ENCODE measurements around the gene LRBA. TPM values are rescaled to one million over a fixed set of nuclear protein-coding genes. Genes with fewer than 3 reads are reported as not detected.

LRBA gene
- total and polyA plus RNA-seq, 2 donors (not counting 1 experiment from before 2014, with no cell fraction given) = 16.4 to 36.7 TPM

DNA sequence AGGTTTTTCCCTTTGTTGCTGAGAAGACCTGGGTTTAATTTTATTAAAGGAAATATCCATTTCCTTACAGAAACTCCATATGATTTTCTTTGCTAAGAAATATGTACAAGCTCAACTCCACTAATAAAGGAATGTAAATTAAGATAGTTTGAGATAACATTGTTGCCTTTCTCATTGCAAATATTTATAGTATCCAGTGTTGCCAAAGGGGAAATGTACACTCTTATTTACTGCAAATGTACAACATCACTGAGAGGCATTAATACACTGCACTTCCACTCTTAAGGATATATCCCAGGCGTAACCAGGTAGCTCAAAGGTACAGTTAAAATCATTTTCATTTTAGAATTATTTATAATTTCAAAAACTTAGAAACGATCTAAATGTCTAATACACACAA, 7.5 kb upstream of the LRBA start:
- Histone ChIP-seq H3K9ac (ENCODE audit: insufficient read depth, low read length) (no peak overlapping the region), H3K4me1 (ENCODE audit: control insufficient read depth, extremely low read depth, insufficient read depth, low read length) (no peaks in the 10 kb centered on the region), H3K27ac (ENCODE audit: insufficient read depth, low read length) (no peak overlapping the region), H3K79me2 (ENCODE audit: control insufficient read depth, insufficient read depth, low read length) (no peaks in the 10 kb centered on the region), H4K20me1 (ENCODE audit: control insufficient read depth, extremely low read depth, insufficient read depth, low read length) (no peaks in the 10 kb centered on the region), H2AFZ (ENCODE audit: low read length) (no peak overlapping the region), H3K4me2 (ENCODE audit: extremely low read depth, insufficient read depth, low read length) (no peak overlapping the region), H3K36me3 (ENCODE audit: control insufficient read depth, insufficient read depth, low read length) (no peaks in the 10 kb centered on the region), H3K4me3 (replicated peaks in 1 of 4; ENCODE audit: control extremely low read depth in 1 of 4, insufficient read depth in 1 of 4, low read depth in 3 of 4, low read length in 4 of 4) (no peak overlapping the region), H3K27me3 (ENCODE audit: control insufficient read depth, insufficient read depth, low read length) (peaks cover 3% of the 10 kb centered on the region), H3K9me3 (ENCODE audit: control insufficient read depth, insufficient read depth, low read depth, low read length) (no peaks in the 10 kb centered on the region)
- DNase-seq (ENCODE audit: low read depth in 2 of 2) = no peak
- TF ChIP-seq, protein P1, sequence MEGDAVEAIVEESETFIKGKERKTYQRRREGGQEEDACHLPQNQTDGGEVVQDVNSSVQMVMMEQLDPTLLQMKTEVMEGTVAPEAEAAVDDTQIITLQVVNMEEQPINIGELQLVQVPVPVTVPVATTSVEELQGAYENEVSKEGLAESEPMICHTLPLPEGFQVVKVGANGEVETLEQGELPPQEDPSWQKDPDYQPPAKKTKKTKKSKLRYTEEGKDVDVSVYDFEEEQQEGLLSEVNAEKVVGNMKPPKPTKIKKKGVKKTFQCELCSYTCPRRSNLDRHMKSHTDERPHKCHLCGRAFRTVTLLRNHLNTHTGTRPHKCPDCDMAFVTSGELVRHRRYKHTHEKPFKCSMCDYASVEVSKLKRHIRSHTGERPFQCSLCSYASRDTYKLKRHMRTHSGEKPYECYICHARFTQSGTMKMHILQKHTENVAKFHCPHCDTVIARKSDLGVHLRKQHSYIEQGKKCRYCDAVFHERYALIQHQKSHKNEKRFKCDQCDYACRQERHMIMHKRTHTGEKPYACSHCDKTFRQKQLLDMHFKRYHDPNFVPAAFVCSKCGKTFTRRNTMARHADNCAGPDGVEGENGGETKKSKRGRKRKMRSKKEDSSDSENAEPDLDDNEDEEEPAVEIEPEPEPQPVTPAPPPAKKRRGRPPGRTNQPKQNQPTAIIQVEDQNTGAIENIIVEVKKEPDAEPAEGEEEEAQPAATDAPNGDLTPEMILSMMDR (conservative IDR thresholded peaks at IDR 0.05 in 1 of 2, IDR thresholded peaks at IDR 0.05 in 1 of 2; ENCODE audit: low read depth in 1 of 2, low read length in 2 of 2) = no peak
- no peak for TF ChIP-seq EZH2 (IDR thresholded peaks at IDR 0.05; ENCODE audit: low read length, missing control alignments)

DNA sequence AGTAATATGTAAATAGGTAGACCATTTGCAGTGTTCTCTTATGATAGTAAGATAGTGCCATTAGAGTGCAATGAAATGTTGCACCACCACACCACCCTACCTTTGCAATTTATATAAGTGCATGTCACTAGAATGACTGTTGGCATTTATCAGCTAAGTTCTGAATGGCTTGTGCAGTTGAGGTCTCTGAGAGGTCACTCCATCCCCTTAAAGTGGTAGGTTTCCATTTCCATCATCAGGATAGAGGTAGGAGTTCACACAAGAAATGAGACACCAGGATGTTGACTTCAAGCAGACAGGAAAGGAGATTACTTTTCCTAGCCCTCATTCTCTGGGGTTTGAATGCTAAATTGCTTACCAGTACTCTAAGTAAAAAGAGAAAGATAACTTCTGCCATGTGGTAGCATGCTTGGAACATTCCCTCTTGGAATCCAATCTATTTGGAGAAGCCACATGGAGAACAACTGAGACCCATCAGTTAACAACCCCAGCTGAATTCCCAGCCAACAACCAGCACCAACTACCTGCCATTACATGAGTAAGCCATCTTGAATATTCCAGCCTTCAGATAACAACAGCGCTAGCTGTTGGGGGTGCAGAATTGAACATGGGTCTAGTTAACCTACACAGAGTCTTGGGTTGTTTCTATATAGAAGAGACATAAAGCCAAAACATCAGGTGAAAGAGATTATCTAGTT, 6.7 kb upstream of the LRBA start:
- H3K27ac ChIP-seq (ENCODE audit: insufficient read depth, low read length) = no peak overlapping the region
- H3K4me2 ChIP-seq (ENCODE audit: extremely low read depth, insufficient read depth, low read length) = no peak overlapping the region
- no peak for DNase-seq (ENCODE audit: low read depth in 2 of 2)
- no peak overlapping the region for H3K9ac ChIP-seq (ENCODE audit: insufficient read depth, low read length)
- H3K4me1 ChIP-seq (ENCODE audit: control insufficient read depth, extremely low read depth, insufficient read depth, low read length) = no peaks in the 10 kb centered on the region
- no peak overlapping the region for H3K4me3 ChIP-seq (replicated peaks in 1 of 4; ENCODE audit: control extremely low read depth in 1 of 4, insufficient read depth in 1 of 4, low read depth in 3 of 4, low read length in 4 of 4)
- H3K9me3 ChIP-seq (ENCODE audit: control insufficient read depth, insufficient read depth, low read depth, low read length) = no peaks in the 10 kb centered on the region
- H4K20me1 ChIP-seq (ENCODE audit: control insufficient read depth, extremely low read depth, insufficient read depth, low read length) = no peaks in the 10 kb centered on the region
- peaks cover 3% of the 10 kb centered on the region for H3K27me3 ChIP-seq (ENCODE audit: control insufficient read depth, insufficient read depth, low read length)
- H3K79me2 ChIP-seq (ENCODE audit: control insufficient read depth, insufficient read depth, low read length) = no peaks in the 10 kb centered on the region
- no peak for TF ChIP-seq EZH2 (IDR thresholded peaks at IDR 0.05; ENCODE audit: low read length, missing control alignments)
- TF ChIP-seq, protein P1 (conservative IDR thresholded peaks at IDR 0.05 in 1 of 2, IDR thresholded peaks at IDR 0.05 in 1 of 2; ENCODE audit: low read depth in 1 of 2, low read length in 2 of 2) = no peak
- H2AFZ ChIP-seq (ENCODE audit: low read length) = no peak overlapping the region
- no peaks in the 10 kb centered on the region for H3K36me3 ChIP-seq (ENCODE audit: control insufficient read depth, insufficient read depth, low read length)

DNA sequence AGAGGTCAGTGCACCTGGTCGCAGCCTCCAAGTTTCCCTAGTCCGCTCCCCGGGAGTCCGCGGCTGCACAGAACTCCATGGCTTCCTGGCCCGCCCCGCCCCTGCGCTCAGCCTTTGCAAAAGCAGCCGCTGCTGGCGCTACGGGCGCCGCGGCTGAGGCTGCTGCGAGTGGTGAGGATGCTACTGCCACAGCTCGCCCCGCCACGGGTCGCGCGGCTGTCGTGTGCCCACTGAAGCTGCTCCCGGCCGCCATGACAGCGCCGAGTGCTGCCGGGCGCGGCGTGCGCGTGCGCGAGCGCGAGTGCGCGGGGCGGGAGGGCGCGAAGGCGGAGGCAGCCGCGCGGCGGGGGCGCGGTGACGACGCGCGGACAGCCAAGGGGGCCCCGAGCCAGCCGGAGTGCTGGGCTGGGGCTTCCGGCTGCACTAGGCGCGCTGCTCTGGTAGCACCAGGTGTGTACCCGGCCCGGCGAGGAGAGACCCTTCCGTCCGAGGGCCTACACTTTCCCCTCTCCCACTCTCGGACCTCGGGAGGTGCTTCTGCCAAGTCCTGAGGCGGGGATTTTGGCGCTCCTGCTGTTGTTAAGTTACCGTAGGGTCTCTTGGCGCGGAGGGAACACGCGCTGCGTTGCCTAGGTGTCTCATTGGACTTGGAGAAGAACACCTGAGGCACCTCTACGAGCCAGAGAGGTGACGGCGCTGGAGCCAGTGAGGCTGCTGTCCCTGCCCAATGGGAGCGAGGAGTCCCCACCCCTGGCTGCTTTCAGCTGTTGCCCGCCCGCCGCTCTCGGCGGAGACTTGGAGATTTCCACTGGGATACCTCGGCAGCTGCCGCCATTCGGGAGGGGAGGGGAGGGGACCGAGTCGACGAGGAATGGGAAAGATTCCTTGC, 619 bp upstream of the LRBA start:
- Histone ChIP-seq H3K27me3 (ENCODE audit: control insufficient read depth, insufficient read depth, low read length) (no peaks in the 10 kb centered on the region), H2AFZ (ENCODE audit: low read length) (peak overlapping the region; percentile 95), H3K4me1 (ENCODE audit: control insufficient read depth, extremely low read depth, insufficient read depth, low read length) (no peaks in the 10 kb centered on the region), H3K4me2 (ENCODE audit: extremely low read depth, insufficient read depth, low read length) (peak overlapping the region; percentile 97), H4K20me1 (ENCODE audit: control insufficient read depth, extremely low read depth, insufficient read depth, low read length) (no peaks in the 10 kb centered on the region), H3K79me2 (ENCODE audit: control insufficient read depth, insufficient read depth, low read length) (peaks cover 2% of the 10 kb centered on the region), H3K9me3 (ENCODE audit: control insufficient read depth, insufficient read depth, low read depth, low read length) (no peaks in the 10 kb centered on the region), H3K4me3 (replicated peaks in 1 of 4; ENCODE audit: control extremely low read depth in 1 of 4, insufficient read depth in 1 of 4, low read depth in 3 of 4, low read length in 4 of 4) (peak overlapping the region; percentile 72 to 99 (median 84)), H3K36me3 (ENCODE audit: control insufficient read depth, insufficient read depth, low read length) (no peaks in the 10 kb centered on the region), H3K9ac (ENCODE audit: insufficient read depth, low read length) (peak overlapping the region; percentile 58), H3K27ac (ENCODE audit: insufficient read depth, low read length) (peak overlapping the region; percentile 65)
- peak; percentile 58 to 68 for DNase-seq (ENCODE audit: low read depth in 2 of 2)
- TF ChIP-seq, protein P1 (conservative IDR thresholded peaks at IDR 0.05 in 1 of 2, IDR thresholded peaks at IDR 0.05 in 1 of 2; ENCODE audit: low read depth in 1 of 2, low read length in 2 of 2) = no peak
- TF ChIP-seq EZH2 (IDR thresholded peaks at IDR 0.05; ENCODE audit: low read length, missing control alignments) = no peak

Data from fibroblast of lung (primary cell).